HG03064 (cell line): Measurements from ENCODE around the gene CMAS.
"Not testable (repeated sequence)": the region's sequence is repeated elsewhere in the genome, so short reads cannot be mapped to it uniquely, and the experiment has no call there.

ENCODE experiments used
- ATAC-seq: cut with Tn5 transposase; IDR thresholded peaks from one replicate; pipeline ENCODE4 v1.9.1; 2021; ENCODE audit warnings: low read depth; ENCODE audit not compliant: unreplicated experiment

The CMAS gene

GRCh38 chr12:22046968-22047390 lies 961 bp downstream of the CMAS start:
- no peak for ATAC-seq

GRCh38 chr12:22047494-22047893 lies 1.5 kb downstream of the CMAS start:
- no peak for ATAC-seq

DNA sequence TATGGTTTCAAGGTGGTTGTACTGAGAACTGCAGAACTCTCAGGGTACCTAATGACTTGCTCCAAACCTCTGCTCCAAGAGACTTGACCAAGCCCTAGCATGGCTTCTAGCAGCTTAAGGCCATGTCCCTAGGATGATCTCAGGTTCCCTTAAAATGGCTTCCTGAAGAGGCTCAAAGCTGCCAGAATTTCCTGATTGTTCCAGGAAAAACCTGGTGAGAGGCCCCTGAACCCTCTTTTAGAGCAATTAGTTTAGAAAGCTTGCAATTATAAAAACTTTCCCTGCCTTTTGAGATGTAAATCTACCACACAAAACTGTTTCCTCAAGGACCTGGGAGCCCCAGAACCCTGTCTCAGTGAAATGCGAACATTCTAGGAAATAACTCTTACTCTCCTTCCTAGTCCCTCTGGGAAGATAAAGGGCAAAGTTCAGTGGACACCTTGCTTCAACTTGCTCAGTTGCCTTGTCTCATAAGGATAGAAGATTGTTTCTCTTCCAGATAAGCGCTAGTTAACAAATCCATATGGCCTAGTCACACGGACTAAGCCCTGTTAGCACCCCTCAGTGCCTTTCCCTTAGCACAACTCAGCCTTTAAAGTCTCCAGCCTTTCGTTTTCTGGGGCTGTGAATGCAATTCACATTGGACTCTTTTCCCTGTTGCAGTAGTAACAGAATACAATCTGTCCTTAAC lies 2.5 kb downstream of the CMAS start:
- no peak for ATAC-seq

GRCh38 chr12:22050078-22050477 lies 4.1 kb downstream of the CMAS start:
- no peak for ATAC-seq

DNA sequence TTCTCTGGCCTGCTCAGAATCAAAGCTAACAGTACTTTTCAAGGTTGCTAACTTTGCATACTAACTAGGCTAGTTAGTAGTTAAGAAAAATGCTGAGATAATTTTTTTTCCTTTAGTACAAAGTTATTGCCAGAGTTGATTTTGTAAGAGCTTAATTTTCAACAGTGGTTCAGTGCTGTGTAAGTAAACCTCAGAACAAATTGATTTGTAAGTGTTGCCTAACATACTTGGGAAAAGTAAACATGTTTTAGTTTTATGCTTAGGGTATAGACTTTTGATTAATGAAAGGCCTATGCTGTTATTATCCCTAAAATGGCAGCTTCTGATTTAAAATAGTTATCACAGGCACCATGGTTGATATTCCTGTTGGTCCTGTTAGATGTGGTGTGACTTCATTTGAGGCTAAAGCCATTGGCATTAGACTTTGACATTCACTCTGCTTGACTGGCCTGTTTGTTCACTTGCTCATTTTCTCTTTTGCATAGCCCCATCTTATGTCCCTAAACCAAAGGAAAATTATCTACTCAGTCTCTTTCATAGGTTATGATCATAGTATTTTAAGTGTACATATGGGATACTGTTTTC lies 5.2 kb downstream of the CMAS start:
- ATAC-seq: no peak

DNA sequence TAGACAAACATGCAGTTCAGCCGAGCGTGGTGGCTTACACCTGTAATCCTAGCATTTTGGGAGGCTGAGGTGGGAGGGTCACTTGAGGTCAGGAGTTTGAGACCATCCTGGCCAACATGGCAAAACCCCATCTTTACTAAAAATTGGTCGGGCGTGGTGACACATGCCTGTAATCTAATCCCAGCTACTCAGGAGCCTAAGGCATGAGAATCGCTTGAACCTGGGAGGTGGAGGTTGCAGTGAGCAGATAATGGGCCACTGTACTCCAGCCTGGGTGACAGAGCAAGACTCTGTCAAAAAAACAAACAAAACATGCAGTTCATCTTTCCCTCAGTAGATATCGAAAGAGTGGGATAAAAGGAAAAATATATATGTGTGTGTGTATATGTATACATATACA lies 7.0 kb downstream of the CMAS start:
- ATAC-seq: not testable (repeated sequence)

GRCh38 chr12:22054155-22054554 lies 8.1 kb downstream of the CMAS start:
- ATAC-seq: no peak

GRCh38 chr12:22056607-22057006 lies 10.6 kb downstream of the CMAS start:
- ATAC-seq: no peak

- no peak for ATAC-seq
Observed at GRCh38 chr12:22059976-22060647, 14.1 kb downstream of the CMAS start.

GRCh38 chr12:22064968-22065367 lies 18.9 kb downstream of the CMAS start:
- ATAC-seq: no peak

- ATAC-seq: no peak
Observed at GRCh38 chr12:22066310-22066709, 20.3 kb downstream of the CMAS start.

- no peak for ATAC-seq
Observed at GRCh38 chr12:22069851-22070250, 23.8 kb downstream of the CMAS start.

GRCh38 chr12:22082190-22082701 lies 36.2 kb downstream of the CMAS start:
- ATAC-seq: no peak

DNA sequence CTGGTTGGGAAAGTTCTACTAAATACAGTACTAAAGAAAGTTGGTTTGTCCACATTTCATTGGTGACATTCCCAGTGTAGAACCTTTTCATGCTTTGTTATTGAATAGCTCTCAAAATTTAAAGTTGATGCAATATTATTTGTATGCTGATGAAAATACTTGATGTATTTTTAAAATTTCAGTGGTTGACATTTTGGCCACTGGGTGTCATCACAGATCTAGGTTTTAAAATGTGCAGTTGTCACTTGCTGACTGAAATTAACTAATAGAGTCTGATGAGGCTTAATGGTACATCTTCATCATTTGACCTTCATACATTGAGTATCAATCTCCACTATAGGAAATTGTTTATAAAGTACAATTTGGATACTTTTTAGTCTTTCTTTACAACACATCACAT lies 37.1 kb downstream of the CMAS start:
- no peak for ATAC-seq

- no peak for ATAC-seq
Observed at GRCh38 chr12:22084852-22085251, 38.8 kb downstream of the CMAS start.

DNA sequence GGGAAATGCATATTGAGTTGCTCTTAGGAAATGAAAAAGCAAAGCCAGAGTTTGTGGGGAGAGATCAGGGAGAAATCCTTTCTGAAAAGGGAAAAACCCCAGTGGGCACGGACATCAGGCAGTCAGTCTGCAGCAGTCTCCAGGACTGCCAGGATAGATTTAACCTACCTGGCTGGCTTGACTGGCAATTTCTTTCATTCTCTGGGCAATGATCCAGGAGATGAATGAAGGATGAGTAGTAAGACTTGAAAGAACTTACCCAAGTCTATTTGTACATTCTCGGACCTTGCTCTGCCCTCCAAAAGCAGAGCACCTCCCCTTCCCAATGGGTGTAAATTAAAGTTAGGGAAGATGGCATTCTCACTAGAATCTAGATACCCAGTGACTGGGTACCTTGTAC lies 42.9 kb downstream of the CMAS start:
- ATAC-seq: no peak

- ATAC-seq: no peak
Observed at GRCh38 chr12:22089486-22089885, 43.5 kb downstream of the CMAS start.

GRCh38 chr12:22099062-22099461 lies 53.0 kb downstream of the CMAS start:
- not testable (repeated sequence) for ATAC-seq

DNA sequence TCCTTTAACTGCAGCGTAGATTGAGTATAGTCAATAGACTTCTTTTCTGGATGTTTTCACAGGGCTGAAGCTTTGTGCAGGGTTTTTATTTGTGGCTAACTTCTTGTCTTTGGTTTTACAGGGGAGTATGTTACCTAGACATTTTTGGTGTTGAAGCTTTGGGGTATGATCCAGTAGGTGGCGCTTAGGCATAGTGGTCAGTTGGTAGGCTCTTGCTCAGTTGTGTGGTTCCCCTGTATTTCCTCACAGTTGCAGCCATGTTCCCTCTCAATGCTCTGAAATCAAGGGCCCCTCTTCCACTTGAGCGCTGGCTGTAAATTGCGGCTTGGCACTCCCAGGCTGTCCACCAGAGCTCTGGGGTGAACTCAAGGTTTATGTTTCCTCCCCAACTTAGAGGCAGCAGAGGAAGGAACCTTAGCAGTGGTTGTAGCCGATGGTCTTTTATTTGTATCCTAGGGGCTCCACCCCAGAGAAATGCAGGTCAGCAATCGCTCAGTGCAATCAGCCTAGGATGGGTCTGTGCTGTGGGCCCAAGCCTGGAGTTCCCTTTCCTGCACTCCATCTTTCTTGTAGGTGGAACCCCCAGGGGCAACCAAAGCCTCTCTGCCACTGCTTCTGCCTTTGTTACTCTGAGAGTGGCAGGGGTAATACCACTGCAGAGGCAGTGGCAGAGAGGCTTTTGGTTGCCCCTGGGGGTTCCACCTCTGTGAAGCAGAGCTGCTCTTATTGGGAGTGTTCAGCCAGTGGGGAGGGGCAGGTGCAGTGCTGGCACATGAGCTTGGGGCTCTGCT lies 55.1 kb downstream of the CMAS start:
- ATAC-seq: no peak

GRCh38 chr12:22101749-22102243 lies 55.8 kb downstream of the CMAS start:
- ATAC-seq: no peak

GRCh38 chr12:22103418-22103817 lies 57.4 kb downstream of the CMAS start:
- no peak for ATAC-seq
